Smooth muscle cell (in vitro differentiated cells): ENCODE measurements around the gene C11orf42. TPM values are rescaled to one million over a fixed set of nuclear protein-coding genes. Genes with fewer than 3 reads are reported as not detected.

Experiments
- DNase-seq: peaks from one replicate; lab custom pipeline; 2025; ENCODE audit not compliant: unreplicated experiment; lab: John Stamatoyannopoulos, UW
- H2AFZ ChIP-seq: fragments of 200-600 bp; sonication (generic); 2 replicates; pipeline ENCODE4 v1.6.0; 2016; ENCODE audit warnings: antibody characterized with exemption, low read depth, mild to moderate bottlenecking
- H3F3A ChIP-seq: fragments of 200-600 bp; sonication (generic); 2 replicates; pipeline ENCODE4 v1.6.0; 2017; ENCODE audit warnings: antibody characterized with exemption, low read depth
- H3K27ac ChIP-seq: fragments of 200-600 bp; sonication (generic); 2 replicates; pipeline ENCODE4 v1.5.1; 2016; ENCODE audit warnings: low read depth, mild to moderate bottlenecking
- H3K27me3 ChIP-seq: fragments of 200-600 bp; sonication (generic); 2 replicates; pipeline ENCODE4 v1.6.1; 2016; ENCODE audit warnings: low read depth, mild to moderate bottlenecking
- H3K36me3 ChIP-seq: fragments of 200-600 bp; sonication (generic); 2 replicates; pipeline ENCODE4 v1.5.1; 2016; ENCODE audit warnings: low read depth
- H3K4me1 ChIP-seq: fragments of 200-600 bp; sonication (generic); 2 replicates; pipeline ENCODE4 v1.5.1; 2016; ENCODE audit warnings: low read depth
- H3K4me2 ChIP-seq: fragments of 200-600 bp; sonication (generic); 2 replicates; pipeline ENCODE4 v1.6.0; 2016; ENCODE audit warnings: mild to moderate bottlenecking
- H3K4me3 ChIP-seq: fragments of 200-600 bp; sonication (generic); 2 replicates; pipeline ENCODE4 v1.5.1; 2016; ENCODE audit warnings: mild to moderate bottlenecking
- H3K79me2 ChIP-seq: fragments of 200-600 bp; sonication (generic); 2 replicates; pipeline ENCODE4 v1.6.0; 2016; ENCODE audit warnings: low read depth, mild to moderate bottlenecking
- H3K9ac ChIP-seq: fragments of 200-600 bp; sonication (generic); 2 replicates; pipeline ENCODE4 v1.6.0; 2016; ENCODE audit warnings: low read depth
- H3K9me3 ChIP-seq: fragments of 200-600 bp; sonication (generic); replicated peaks from 2 replicates; pipeline ENCODE4 v1.5.1; 2016; ENCODE audit warnings: low read depth
- H4K20me1 ChIP-seq: fragments of 200-600 bp; sonication (generic); 2 replicates; pipeline ENCODE4 v1.6.0; 2016; ENCODE audit warnings: low read depth
- WGBS: methylation state at CpG from one replicate; pipeline ENCODE4 v1.1.7; 2016; ENCODE audit warnings: low lambda C conversion rate; 5-methylcytosine and 5-hydroxymethylcytosine counted together
- polyA plus RNA-seq: library from polyadenylated mRNA; unstranded; fragments of >200 nt; fragmentation: Nextera tagmentation; extraction: Ambion mirVana; gene quantifications from 2 replicates; pipeline ENCODE4 v1.2.1, GENCODE V29; 2016
- total RNA-seq: library from RNA; depleted of rRNA; stranded (reverse); fragments of >200 nt; gene quantifications from 2 replicates; pipeline ENCODE4 v1.2.3, GENCODE V29; 2014
- TF ChIP-seq, protein P1 (sequence below): fragments of 200-600 bp; sonication (generic); IDR thresholded peaks from 2 replicates; pipeline ENCODE4 v1.5.1; 2017; ENCODE audit warnings: borderline replicate concordance, mild to moderate bottlenecking, antibody characterized with exemption; ENCODE audit not compliant: insufficient read depth, poor library complexity, severe bottlenecking

C11orf42 gene
- total and polyA plus RNA-seq, 2 experiments from 2014 or later = not detected

DNA sequence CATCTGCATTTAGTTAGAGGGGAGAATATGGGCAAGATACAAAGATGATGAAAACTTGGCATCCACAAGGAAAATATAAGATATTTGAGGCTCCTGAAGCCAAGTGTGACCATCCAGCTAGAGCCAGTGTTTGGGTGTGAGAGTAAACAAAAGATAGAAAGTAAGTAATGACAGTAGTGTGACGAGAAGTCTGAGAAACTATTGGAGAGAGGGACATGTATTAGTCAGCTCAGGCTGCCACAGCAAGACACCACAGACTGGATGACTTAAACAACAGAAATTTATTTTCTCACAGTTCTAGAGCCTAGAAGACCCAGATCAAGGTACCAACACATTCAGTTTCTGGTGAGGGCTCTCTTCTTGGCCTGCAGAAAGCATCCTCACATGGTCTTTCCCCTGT lies 47.8 kb downstream of the C11orf42 start:
- Histone ChIP-seq H3K4me1 (peaks cover 11% of the 10 kb centered on the region), H3K9ac (peak overlapping the region; percentile 8), H3K79me2 (no peaks in the 10 kb centered on the region), H3K27me3 (peaks cover 3% of the 10 kb centered on the region), H2AFZ (peak overlapping the region; percentile 74), H3K4me2 (peak overlapping the region; percentile 12), H3K4me3 (no peak overlapping the region), H3K36me3 (no peaks in the 10 kb centered on the region), H3F3A (peaks cover 12% of the 10 kb centered on the region), H4K20me1 (no peaks in the 10 kb centered on the region), H3K9me3 (no peaks in the 10 kb centered on the region), H3K27ac (peak overlapping the region; percentile 83)
- DNase-seq = no peak
- TF ChIP-seq, protein P1, sequence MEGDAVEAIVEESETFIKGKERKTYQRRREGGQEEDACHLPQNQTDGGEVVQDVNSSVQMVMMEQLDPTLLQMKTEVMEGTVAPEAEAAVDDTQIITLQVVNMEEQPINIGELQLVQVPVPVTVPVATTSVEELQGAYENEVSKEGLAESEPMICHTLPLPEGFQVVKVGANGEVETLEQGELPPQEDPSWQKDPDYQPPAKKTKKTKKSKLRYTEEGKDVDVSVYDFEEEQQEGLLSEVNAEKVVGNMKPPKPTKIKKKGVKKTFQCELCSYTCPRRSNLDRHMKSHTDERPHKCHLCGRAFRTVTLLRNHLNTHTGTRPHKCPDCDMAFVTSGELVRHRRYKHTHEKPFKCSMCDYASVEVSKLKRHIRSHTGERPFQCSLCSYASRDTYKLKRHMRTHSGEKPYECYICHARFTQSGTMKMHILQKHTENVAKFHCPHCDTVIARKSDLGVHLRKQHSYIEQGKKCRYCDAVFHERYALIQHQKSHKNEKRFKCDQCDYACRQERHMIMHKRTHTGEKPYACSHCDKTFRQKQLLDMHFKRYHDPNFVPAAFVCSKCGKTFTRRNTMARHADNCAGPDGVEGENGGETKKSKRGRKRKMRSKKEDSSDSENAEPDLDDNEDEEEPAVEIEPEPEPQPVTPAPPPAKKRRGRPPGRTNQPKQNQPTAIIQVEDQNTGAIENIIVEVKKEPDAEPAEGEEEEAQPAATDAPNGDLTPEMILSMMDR = no peak
- WGBS = 25% methylated on average over 1 of the region's 1 CpG

DNA sequence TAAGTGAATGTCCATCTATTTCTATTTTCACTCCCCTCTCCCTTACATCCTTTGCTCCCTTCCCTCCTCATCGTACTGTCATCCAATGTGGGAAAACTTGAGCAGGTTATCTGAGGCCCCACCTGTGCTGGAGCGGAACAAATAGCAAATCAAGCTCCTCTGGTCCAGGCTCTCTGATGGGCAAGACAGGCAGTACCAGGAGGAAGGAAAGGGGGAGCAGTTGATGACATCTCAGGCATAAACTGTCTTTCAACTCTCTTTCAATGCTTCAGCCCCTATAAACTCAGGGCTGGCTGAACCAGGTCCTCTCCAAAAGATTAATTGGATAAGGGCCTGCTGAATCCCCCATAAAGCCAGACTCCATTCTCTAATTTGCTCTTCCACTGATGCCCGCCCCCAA lies 52.8 kb downstream of the C11orf42 start:
- TF ChIP-seq, protein P1 = no peak
- no peak for DNase-seq
- Histone ChIP-seq H2AFZ (no peak overlapping the region), H3K4me3 (no peak overlapping the region), H4K20me1 (no peaks in the 10 kb centered on the region), H3K79me2 (no peaks in the 10 kb centered on the region), H3K9me3 (no peaks in the 10 kb centered on the region), H3K9ac (no peak overlapping the region), H3K27me3 (peaks cover 50% of the 10 kb centered on the region), H3F3A (peaks cover 3% of the 10 kb centered on the region), H3K4me2 (peak overlapping the region; percentile 94), H3K36me3 (no peaks in the 10 kb centered on the region), H3K4me1 (peaks cover 11% of the 10 kb centered on the region), H3K27ac (no peak overlapping the region)
- 64% methylated on average over 3 of the region's 3 CpGs for WGBS

DNA sequence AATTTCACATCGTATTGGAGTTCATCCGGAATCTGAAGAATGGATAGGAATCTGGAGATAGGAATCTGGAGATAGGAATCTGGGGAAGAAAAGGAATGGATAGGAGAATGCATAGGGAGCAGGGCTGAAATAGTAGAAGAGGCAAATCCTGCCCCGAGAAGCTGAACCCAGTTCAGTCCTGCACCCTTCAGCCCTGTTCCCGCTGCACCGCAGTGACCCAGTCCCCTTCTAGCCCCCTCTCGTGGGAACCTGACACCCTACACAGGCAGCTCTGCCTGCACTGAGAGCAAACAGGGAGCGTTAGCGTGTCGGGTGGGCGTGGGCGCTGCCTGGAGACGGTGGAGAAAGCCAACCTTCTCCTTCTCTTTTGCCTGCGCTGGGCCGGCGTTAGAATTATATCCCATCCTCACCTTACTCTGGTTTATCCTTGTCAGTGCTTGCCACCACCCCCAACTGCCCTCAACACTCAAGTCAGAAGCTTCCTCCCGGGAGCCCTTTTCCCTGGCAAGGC lies 53.3 kb downstream of the C11orf42 start:
- H3K27ac ChIP-seq = no peak overlapping the region
- H3K27me3 ChIP-seq = peaks cover 50% of the 10 kb centered on the region
- 10% methylated on average over 16 of the region's 16 CpGs for WGBS
- H4K20me1 ChIP-seq = no peaks in the 10 kb centered on the region
- peaks cover 11% of the 10 kb centered on the region for H3K4me1 ChIP-seq
- no peaks in the 10 kb centered on the region for H3F3A ChIP-seq
- H3K9ac ChIP-seq = no peak overlapping the region
- peak overlapping the region; percentile 44 for H3K4me3 ChIP-seq
- no peak for DNase-seq
- TF ChIP-seq, protein P1 = no peak
- no peaks in the 10 kb centered on the region for H3K36me3 ChIP-seq
- H2AFZ ChIP-seq = peak overlapping the region; percentile 92
- no peaks in the 10 kb centered on the region for H3K9me3 ChIP-seq
- H3K4me2 ChIP-seq = peak overlapping the region; percentile 94
- H3K79me2 ChIP-seq = no peaks in the 10 kb centered on the region

DNA sequence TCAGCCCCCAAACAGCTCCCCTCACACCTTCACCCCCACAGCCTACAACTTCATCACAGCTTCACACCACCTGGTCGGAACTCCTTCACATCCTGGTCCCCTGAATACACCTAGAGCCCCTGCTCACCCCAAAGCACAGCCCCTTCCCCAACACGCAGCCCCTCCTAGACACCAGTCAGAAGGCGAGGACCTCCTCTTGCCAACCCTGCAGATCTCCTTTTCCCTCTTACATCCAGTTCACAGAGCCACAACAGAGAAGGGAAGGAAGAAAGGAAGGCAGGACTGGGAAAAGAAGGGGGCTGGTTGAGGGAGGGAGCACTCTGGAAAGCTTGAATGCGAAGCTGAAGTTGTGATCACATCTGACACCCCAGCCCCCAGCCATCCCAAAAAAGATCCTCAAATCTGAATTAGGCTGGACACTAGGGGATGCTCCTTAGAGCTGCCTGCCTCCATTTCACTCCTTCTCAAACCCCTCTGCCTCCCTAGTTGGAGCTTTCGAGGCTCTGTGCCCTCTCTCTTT lies 54.9 kb downstream of the C11orf42 start:
- H2AFZ ChIP-seq = no peak overlapping the region
- H3K4me3 ChIP-seq = no peak overlapping the region
- H3K4me1 ChIP-seq = peaks cover 11% of the 10 kb centered on the region
- H3K9ac ChIP-seq = no peak overlapping the region
- H3K4me2 ChIP-seq = no peak overlapping the region
- TF ChIP-seq, protein P1 = no peak
- no peaks in the 10 kb centered on the region for H3K36me3 ChIP-seq
- no peak for DNase-seq
- 80% methylated on average over 5 of the region's 5 CpGs for WGBS
- H3K27ac ChIP-seq = no peak overlapping the region
- H3F3A ChIP-seq = no peaks in the 10 kb centered on the region
- H4K20me1 ChIP-seq = no peaks in the 10 kb centered on the region
- H3K27me3 ChIP-seq = peaks cover 50% of the 10 kb centered on the region
- no peaks in the 10 kb centered on the region for H3K9me3 ChIP-seq
- no peaks in the 10 kb centered on the region for H3K79me2 ChIP-seq
